Measurements from ENCODE around the gene PKIG.

GRCh38 chr20:44629017-44629385 is 46.6 kb downstream of the PKIG start:
- no peak for TF ChIP-seq EZH2phosphoT487 (IDR thresholded peaks at IDR 0.05; ENCODE audit: borderline replicate concordance, low read depth)
- TF ChIP-seq NFIC (IDR thresholded peaks at IDR 0.05; ENCODE audit: borderline replicate concordance): no peak
- no peak for TF ChIP-seq MEF2A (IDR thresholded peaks at IDR 0.05; ENCODE audit: borderline replicate concordance, low read depth)
